Central memory CD8-positive, alpha-beta T cell (primary cell): ENCODE measurements around the gene OR51F1.
"Not testable (repeated sequence)": the region's sequence is repeated elsewhere in the genome, so short reads cannot be mapped to it uniquely, and the experiment has no call there.

Experiments
- ATAC-seq: fragments of 150-1000 bp; cut with Tn5 transposase; replicated peaks from 2 replicates; pipeline ENCODE4 v1.10.0; 2022; ENCODE audit warnings: mild to moderate bottlenecking, moderate FRiP score, moderate number of reproducible peaks; ENCODE audit not compliant: poor library complexity, severe bottlenecking; ENCODE audit errors: extremely low read depth
- DNase-seq, 2 donors: peaks; one replicate each; pipeline ENCODE4 v3.0.0; 2021; ENCODE audit warnings: low spot score in 2 of 2
- H3K27ac Mint-ChIP-seq: one replicate; pipeline ENCODE4 v1.8.0; 2022; ENCODE audit warnings: low read depth, mild to moderate bottlenecking, moderate library complexity, mixed read lengths
- H3K27me3 Mint-ChIP-seq: one replicate; pipeline ENCODE4 v1.8.0; 2022; ENCODE audit warnings: mixed read lengths
- H3K36me3 Mint-ChIP-seq: one replicate; pipeline ENCODE4 v1.8.0; 2022; ENCODE audit warnings: mild to moderate bottlenecking, moderate library complexity, mixed read lengths; ENCODE audit not compliant: insufficient read depth
- H3K4me1 Mint-ChIP-seq: one replicate; pipeline ENCODE4 v1.8.0; 2022; ENCODE audit warnings: mixed read lengths
- H3K4me3 Mint-ChIP-seq: one replicate; pipeline ENCODE4 v1.8.0; 2022; ENCODE audit warnings: mild to moderate bottlenecking, moderate library complexity, mixed read lengths
- H3K9me3 Mint-ChIP-seq: one replicate; pipeline ENCODE4 v1.8.0; 2022; ENCODE audit warnings: mixed read lengths

The OR51F1 gene

GRCh38 chr11:4740735-4741134 lies 29.0 kb downstream of the OR51F1 start:
- peaks cover 20% of the 10 kb centered on the region for H3K27me3 Mint-ChIP-seq
- no peaks in the 10 kb centered on the region for H3K4me1 Mint-ChIP-seq
- DNase-seq (no peak), ATAC-seq (no peak)
- H3K36me3 Mint-ChIP-seq, result no peaks in the 10 kb centered on the region
- no peak overlapping the region for H3K27ac Mint-ChIP-seq
- H3K9me3 Mint-ChIP-seq, result no peaks in the 10 kb centered on the region
- no peak overlapping the region for H3K4me3 Mint-ChIP-seq

GRCh38 chr11:4727171-4727570 lies 42.6 kb downstream of the OR51F1 start:
- DNase-seq (no peak), ATAC-seq (no peak)
- H3K4me3 Mint-ChIP-seq, result no peak overlapping the region
- H3K27me3 Mint-ChIP-seq, result peaks cover 10% of the 10 kb centered on the region
- no peaks in the 10 kb centered on the region for H3K9me3 Mint-ChIP-seq
- H3K36me3 Mint-ChIP-seq, result no peaks in the 10 kb centered on the region
- H3K27ac Mint-ChIP-seq, result no peak overlapping the region
- H3K4me1 Mint-ChIP-seq, result no peaks in the 10 kb centered on the region

DNA sequence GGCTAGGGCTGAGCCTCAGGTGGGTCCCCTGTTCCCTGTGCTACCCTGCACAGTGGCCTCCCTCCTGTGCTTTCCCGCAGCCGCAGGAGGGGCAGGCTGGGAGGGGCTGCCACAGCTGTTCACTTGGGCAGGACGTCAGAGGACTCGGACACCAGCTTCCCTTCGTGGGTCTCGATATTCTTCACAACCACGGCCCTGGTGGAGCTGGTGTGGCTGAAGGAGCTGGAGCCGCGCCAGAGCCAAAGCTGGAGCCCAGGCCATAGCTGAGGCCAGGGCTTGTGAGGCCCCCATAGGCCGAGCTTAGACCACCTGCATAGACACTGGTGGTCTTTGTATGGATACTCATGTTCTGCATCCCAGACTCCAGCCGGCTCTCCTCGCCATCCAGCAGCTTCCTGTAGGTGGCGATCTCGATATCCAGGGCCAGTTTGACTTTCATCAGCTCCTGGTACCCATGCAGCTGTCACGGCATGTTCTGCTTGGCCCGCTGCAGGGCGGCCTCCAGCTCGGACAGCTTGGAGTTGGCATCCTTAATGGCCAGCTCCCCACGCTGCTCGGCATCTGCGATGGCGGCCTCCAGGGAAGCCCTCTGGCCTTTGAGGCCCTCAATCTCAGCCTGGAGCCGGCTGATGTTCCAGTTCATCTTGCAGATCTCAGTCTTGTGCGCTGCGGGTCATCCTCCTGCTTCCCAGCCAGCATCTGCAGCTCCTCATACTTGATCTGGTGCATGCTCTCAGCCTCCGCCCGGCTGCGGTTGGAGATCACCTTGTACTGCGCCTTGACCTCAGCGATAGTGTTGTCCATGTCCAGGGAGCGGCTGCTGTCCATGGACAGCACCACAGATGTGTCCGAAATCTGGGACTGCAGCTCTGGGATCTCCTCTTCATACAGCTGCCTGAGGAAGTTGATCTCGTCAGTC lies 46.9 kb downstream of the OR51F1 start:
- not testable (repeated sequence) for H3K4me1 Mint-ChIP-seq, H3K27ac Mint-ChIP-seq, H3K4me3 Mint-ChIP-seq, ATAC-seq, H3K36me3 Mint-ChIP-seq, H3K9me3 Mint-ChIP-seq, DNase-seq
- peaks cover 41% of the 10 kb centered on the region for H3K27me3 Mint-ChIP-seq
